PFSK-1 (cell line): Measurements from ENCODE around the gene DAB2IP.

Experiments used
- FOXP2 ChIP-seq: optimal IDR thresholded peaks from 2 replicates; pipeline ENCODE3; 2011; ENCODE audit warnings: borderline replicate concordance, control low read depth, inconsistent platforms; ENCODE audit not compliant: insufficient read depth; ENCODE audit errors: extremely low read length, extremely low read depth
- POLR2AphosphoS5 ChIP-seq: IDR thresholded peaks from 2 replicates; pipeline ENCODE4 v1.6.1; 2012; ENCODE audit warnings: low read depth, mild to moderate bottlenecking, control low read depth, low read length, moderate library complexity
- REST ChIP-seq, 2 experiments: IDR thresholded peaks; 2 replicates each; pipeline versions ENCODE4 v1.6.1 to v1.8.0; 2011 to 2012; ENCODE audit warnings: low read depth in 2 of 2, low read length in 2 of 2, control low read depth in 1 of 2, inconsistent platforms in 1 of 2, mild to moderate bottlenecking in 1 of 2, moderate library complexity in 1 of 2; ENCODE audit not compliant: insufficient read depth in 1 of 2
- SIN3A ChIP-seq: IDR thresholded peaks from 2 replicates; pipeline ENCODE4 v1.6.1; 2012; ENCODE audit warnings: mild to moderate bottlenecking, low read length, moderate library complexity, borderline replicate concordance; ENCODE audit not compliant: insufficient read depth
- TAF1 ChIP-seq: IDR thresholded peaks from 2 replicates; pipeline ENCODE4 v1.6.1; 2012; ENCODE audit warnings: low read length, control low read depth, borderline replicate concordance; ENCODE audit not compliant: insufficient read depth

The DAB2IP gene

GRCh38 chr9:121656941-121657470, 5.6 kb downstream of the DAB2IP start:
- TF ChIP-seq REST (IDR thresholded peaks at IDR 0.05; ENCODE audit: insufficient read depth in 1 of 2, low read depth in 2 of 2, low read length in 2 of 2), result no peak
- TF ChIP-seq POLR2AphosphoS5, result no peak
- no peak for TF ChIP-seq SIN3A

DNA sequence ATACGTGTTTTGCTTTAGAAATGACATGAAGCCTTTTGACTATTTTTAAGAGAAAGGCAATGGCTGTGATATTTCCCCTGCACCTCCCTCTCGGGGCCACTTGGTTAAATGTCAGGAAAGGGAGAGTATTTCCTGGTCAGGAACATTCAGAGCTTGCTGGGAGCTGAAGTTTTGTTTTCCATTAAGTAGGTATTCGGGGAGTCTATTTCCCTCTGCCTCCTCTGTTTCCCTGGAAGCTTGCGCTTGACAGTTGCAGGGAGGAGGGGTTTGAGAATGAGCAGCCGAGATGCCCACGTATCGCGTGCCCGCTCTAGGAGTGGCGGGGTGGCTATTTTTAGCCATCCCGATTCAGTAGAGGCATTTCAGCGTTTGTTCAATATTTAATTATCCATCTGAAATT, 6.7 kb downstream of the DAB2IP start:
- TF ChIP-seq FOXP2 (no peak), REST (IDR thresholded peaks at IDR 0.05; ENCODE audit: insufficient read depth in 1 of 2, low read depth in 2 of 2, low read length in 2 of 2) (no peak), SIN3A (no peak), TAF1 (no peak), POLR2AphosphoS5 (no peak)

DNA sequence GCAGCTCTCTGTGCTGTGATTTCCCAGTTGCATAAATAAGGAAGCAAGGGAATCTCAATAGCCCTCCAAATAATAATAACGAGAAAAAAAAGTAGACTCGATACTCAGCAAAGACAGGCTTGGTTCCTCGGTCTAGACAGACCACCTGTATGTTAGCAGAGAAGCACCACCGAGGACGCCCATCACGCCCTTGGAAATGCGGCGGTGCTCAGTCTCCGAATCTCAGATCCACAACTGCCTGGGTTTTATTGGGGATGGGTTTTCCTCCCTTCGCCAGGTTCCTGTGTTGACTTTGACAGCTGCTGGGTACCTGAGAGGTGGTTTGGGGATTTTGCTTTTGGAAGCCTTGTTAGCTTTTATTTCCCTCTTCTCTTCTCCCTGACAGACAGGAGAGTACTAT, 7.2 kb downstream of the DAB2IP start:
- TF ChIP-seq POLR2AphosphoS5, result no peak

DNA sequence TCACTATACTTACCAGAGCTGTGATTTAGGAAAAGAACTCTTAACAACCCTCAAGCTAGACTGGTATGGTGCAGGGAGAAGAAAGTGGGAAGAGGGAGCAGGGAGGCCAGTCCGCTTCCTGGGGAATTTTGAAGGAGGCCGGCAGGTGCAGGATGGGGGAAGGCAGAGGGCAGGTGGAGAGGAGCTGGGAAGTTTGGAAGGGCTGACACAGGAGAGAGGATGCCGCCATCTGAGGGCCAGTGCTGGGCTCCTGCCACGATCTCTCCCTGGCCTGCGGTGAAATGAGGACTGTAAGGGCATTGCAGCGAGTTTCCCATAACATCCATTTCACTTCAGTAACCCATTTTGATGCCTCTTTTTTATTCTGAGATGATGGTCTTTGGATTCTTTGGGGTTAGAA, 8.9 kb downstream of the DAB2IP start:
- TF ChIP-seq SIN3A, result no peak

DNA sequence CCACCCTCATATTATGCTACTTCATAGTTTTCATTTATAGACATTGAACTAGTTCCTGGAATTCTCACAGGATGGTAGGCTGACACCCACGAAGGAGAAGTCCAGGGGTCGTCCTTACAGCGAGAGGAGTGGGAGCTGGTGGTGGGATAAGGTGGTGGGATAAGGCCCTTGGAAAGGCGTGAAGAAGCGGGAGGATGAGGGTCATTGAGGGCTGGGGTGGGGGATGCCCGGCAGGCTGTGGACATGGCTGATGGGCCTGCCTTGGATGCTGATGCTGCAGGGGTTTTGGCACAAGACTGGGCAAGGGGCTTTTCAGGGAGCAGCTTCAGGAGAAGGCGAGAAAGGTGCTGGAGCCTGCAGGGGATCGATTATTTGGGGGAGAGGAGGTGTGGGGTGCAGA, 9.4 kb downstream of the DAB2IP start:
- no peak for TF ChIP-seq REST (IDR thresholded peaks at IDR 0.05; ENCODE audit: insufficient read depth in 1 of 2, low read depth in 2 of 2, low read length in 2 of 2)
- TF ChIP-seq SIN3A, result no peak

DNA sequence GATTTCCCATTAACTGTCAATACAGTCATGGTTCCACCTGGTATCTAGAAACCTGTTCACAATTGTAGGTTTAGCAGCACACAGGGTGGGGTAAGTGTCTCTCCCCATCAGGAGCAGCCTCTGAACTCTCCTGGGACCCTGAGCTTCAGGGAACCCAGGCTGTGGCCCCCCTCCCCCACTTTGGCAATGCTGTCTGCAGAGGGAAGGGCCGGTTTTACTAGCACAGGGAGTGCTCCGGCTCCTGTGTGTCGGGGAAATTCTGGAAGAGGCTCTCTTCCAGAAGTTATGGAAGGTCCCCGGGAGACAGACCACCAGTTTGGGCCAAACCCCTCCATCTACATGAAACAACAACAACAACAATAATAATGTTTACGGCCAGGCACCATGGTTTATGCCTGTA, 9.9 kb downstream of the DAB2IP start:
- TF ChIP-seq FOXP2, result no peak
- TF ChIP-seq REST (IDR thresholded peaks at IDR 0.05; ENCODE audit: insufficient read depth in 1 of 2, low read depth in 2 of 2, low read length in 2 of 2), result no peak
- no peak for TF ChIP-seq SIN3A
- no peak for TF ChIP-seq TAF1
- no peak for TF ChIP-seq POLR2AphosphoS5
